Panc1 (cell line): Measurements from ENCODE around the gene CDH13.

Experiments used
- REST ChIP-seq, 2 experiments: IDR thresholded peaks; 2 replicates each; pipeline ENCODE4 v1.6.1; 2011 to 2012; ENCODE audit warnings: low read depth in 2 of 2, control low read depth in 1 of 2, low read length in 1 of 2, mild to moderate bottlenecking in 1 of 2, moderate library complexity in 1 of 2; ENCODE audit not compliant: insufficient read depth in 1 of 2
- SIN3A ChIP-seq: IDR thresholded peaks from 2 replicates; pipeline ENCODE4 v1.6.1; 2012; ENCODE audit warnings: low read depth, mild to moderate bottlenecking, low read length, moderate library complexity, borderline replicate concordance; ENCODE audit not compliant: insufficient read depth

GRCh38 chr16:83438326-83438725 is 811.6 kb downstream of the CDH13 start:
- TF ChIP-seq SIN3A, result no peak
- TF ChIP-seq REST (IDR thresholded peaks at IDR 0.05; ENCODE audit: insufficient read depth in 1 of 2, low read depth in 2 of 2, low read length in 1 of 2), result no peak
